GM18870 (cell line): ENCODE measurements around the gene OR4D9.
A peak's percentile ranks its signal among the peaks of the same experiment; 100 is the strongest.

ENCODE experiments used
- ATAC-seq: cut with Tn5 transposase; IDR thresholded peaks from one replicate; pipeline ENCODE4 v1.9.1; 2021; ENCODE audit warnings: moderate library complexity; ENCODE audit not compliant: unreplicated experiment

Gene OR4D9

DNA sequence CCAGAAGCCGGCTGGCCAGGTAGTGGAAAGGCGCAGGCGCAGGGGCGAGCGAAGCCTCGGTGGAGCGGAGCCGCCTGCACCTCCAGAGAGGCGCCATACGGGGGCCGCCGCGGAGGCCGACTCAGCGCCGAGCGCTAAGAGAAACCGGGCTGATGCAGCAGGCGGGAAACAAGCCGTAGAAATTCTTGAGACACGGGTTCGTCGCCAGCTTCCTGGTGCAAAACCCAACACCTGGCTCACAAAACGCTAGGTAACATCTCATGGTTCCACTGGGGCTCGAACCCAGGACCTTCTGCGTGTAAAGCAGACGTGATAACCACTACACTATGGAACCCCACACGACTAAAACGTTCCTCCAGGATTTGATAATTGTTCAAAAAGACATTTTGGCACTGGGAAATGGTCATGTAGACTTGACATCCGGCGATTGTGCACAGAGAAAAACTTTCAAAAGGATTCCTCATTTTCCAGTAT, 39.1 kb downstream of the OR4D9 start:
- peak; percentile 81 for ATAC-seq

DNA sequence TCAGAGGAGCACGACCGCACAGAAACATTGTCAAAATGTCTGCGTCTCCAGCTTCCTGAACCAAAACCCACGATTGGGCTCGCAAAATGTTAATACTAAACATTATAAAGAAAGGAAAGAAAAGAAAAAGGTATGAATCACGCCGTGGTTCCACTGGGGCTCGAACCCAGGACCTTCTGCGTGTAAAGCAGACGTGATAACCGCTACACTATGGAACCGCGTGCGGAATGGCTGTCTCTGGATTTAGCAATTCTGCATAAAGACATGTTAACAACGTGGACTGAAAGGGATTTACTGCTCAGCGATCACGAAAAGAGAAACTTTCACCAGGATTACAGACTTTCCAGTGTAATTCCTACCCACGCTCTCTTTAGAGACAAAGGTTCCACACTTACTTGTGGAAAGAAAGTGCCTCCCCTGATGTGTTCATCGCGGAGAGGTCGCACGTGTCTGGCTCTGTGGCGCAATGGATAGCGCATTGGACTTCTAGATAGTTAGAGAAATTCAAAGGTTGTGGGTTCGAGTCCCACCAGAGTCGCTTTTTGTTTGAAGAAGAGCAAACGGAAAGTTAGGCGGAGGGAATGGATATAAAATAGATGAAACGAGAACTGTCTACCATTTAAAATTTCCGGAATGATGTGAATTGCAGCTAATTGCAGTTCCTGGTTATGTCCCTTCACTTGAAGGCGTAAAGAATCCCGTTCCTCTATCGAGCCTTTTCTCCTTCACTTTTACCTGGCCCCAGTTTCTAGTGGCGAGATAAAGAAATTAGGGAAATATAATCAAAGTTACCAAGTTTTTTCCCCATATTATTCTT, 39.7 kb downstream of the OR4D9 start:
- ATAC-seq, result peak; percentile 44

DNA sequence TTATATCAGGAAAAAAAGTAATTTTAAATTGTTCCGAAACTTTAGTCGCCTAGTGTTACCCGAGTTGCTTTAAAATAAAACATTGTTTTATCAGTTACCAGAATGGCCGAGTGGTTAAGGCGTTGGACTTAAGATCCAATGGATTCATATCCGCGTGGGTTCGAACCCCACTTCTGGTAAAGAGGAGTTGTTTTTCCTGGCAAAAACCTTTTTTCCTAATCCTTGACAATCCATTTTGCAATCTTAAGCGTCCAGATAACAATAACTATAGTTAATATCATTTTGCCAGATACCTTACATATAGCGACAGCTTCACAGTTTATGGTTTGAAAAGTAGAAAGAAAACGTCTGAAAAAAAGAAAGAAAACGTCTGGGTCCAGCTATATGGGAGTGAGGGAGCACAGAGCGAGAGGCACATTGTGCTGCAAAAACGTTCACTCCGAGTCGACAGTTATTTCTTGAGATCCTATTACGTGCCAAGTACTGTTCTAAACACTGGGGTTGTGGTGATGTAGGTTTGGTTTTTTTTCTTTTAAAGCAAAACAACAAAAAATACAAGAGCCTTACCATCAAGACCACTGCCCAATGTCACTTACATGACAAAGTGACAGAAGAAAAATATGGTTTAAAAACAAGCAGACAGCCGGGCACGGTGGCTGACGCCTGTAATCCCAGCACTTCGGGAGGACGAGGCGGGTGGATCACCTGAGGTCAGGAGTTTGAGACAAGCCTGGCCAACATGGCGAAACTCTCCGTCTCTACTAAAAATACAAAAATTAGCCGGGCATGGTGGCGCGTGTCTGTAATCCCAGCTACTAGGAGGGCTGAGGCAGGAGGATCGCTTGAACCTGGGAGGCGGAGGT, 40.6 kb downstream of the OR4D9 start:
- no peak for ATAC-seq

DNA sequence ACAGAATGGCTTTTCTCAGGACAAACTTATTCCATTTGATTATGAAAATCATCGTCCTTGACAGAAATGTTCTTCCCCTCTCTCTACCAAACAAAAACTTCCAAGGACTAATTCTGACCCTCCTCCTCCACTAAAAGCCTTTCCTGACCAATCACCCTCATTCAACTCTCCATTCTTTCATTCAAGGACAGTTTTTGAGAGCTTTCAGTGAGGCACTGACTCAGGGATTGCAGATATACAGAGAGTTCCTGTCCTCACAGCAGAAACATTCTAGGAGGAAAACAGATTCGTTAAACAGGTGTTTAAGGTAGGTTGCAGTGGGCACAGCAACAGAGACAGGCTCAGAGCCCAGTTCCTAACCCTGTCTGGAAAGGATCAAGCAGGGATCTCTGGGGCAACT, 41.5 kb downstream of the OR4D9 start:
- ATAC-seq, result no peak

DNA sequence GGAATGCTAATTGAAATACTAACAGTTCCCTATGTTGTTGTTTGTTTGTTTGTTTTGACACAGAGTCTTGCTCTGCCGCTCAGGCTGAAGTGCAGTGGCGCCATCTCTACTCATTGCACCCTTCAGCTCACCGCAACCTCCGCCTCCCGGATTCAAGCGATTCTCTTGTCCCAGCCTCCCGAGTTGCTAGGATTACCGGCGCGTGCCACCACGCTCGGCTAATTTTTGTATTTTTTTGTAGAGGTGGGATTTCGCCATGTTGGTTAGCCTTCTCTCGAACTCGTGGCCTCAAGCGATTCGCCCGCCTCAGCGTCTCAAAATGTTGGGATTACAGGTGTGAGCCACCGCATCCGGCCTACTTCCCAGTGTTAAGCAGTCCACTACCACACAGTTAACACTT, 42.0 kb downstream of the OR4D9 start:
- ATAC-seq, result no peak

DNA sequence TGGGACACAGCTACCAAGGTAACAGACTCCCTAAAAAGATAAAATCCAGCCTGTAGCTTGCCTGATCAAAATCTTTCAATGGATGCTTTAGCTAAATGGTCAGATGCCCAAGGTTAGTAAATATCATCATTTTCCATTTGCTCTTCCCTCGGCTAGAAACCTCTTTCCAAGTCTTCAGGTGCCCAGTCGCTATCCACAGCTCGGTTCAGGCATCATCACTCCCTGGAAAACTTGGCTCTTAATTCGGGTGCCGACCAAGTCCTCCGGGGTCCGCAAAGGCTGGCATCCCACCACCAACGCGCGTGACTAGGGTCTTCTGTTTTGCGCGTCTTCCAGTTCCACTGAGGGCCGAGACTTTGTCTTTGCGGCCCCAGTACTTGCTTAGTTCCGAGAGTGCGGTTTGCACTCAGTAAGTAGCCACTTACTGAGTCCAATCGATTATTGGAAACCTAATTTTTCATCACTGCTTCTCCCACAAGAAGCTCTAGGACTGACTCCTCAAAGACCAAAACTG, 44.3 kb downstream of the OR4D9 start:
- no peak for ATAC-seq

DNA sequence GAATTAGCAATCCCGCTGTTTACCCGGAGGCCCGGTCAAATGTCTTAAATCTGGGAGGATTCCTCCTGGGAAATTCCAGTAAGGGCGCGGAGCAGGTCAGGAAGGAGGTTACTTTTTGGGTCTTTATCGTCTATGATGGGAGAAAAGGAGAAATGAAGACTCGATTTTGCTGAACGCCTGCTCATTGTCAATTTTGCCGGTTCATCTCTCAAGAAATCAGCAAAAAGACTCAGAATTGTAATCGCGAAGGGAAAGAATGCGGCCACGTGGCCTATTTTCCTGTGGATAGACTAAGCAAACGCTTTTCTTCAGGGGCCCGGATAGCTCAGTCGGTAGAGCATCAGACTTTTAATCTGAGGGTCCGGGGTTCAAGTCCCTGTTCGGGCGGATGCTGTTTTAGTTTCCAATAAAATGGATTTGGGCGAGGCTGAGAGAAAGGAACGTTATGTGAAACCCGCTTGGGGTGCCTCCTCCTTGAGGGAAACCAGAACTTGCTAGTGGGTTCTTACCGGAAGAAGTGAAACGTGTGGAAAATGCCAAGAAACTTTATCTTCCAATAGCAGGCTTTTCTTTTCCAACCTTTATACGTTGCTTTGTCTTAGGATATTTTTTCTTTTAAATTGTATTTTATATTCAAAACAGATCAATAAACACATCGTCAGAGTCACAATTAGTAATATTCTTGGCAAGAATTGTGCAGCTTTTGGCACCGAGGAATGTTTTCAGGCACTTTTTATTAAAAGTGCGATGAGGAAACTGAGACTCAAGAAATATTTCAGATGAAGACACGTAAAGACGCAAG, 45.0 kb downstream of the OR4D9 start:
- no peak for ATAC-seq

DNA sequence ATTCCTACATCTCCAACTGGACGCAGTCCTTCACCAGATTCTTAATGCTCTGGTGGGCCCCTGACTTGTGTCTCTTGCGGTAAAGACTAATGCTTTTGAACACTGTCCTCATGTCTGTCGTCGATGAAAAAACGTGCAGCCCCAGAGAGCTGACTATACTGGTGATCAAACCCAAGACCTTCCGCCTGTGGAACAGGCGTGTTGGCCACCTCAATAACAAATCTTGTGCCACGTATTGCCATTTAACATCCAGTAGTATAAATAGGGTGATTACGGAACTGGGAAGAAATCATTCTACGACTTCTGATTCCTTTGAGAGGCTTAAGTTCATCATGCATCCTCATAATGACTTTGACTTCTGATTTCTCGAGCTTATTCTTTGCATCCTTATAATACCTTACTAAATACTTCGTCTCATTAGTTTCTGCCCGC, 45.6 kb downstream of the OR4D9 start:
- ATAC-seq, result peak; percentile 6

DNA sequence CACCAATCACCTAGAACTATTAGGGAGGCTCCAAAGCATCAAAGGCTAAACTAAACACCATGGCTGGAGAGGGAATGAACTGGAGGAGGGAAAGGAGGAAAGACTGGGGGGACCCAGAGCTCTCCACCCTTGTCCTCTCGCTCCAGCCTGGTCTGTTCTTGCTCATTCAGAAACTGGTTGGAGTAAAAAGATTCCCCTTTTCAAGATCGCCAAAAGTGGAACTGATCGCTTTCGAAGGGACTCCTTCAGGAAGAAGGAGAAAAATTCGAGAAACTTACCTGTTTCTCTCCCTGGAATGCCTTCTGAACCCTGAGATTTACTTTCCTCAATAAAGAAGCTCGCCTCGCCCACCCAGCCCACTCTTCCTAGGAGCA, 46.9 kb downstream of the OR4D9 start:
- ATAC-seq, result no peak

DNA sequence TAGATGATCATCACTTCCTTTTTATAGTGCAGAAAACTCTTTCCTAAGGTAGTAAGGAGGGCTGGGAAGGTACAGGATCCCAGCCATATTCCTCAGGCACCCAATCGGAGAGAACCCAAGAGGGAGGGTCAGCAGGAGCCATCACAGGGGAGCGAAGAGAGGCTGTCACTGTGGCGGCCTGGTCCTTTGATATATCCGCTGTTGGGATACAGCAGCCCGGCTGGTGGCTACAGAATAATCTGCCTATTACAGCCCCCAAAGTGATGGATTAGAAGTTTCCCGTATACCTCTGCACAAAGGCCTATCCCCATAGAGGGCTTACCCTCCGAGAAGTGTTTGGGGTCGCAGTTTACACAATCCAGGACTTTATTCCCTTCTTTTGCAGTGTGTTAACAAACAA, 48.5 kb downstream of the OR4D9 start:
- ATAC-seq, result no peak

DNA sequence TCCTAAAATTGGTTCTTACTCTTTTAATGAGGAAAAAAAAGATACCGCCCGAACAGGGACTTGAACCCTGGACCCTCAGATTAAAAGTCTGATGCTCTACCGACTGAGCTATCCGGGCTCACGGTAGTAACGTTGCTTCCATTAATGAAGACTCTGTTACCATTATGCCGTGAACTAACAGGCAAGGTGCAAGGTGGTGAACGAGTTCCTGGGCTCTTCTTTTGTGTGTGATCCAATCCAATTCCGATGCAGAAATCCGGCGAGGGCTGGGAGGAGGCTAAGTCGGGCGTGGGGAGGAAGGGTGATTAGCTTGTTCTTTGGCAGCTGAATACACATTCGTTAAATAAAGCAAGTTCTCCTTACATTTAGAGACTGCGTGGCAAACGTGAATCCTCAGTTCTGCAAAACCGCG, 49.0 kb downstream of the OR4D9 start:
- ATAC-seq, result no peak

DNA sequence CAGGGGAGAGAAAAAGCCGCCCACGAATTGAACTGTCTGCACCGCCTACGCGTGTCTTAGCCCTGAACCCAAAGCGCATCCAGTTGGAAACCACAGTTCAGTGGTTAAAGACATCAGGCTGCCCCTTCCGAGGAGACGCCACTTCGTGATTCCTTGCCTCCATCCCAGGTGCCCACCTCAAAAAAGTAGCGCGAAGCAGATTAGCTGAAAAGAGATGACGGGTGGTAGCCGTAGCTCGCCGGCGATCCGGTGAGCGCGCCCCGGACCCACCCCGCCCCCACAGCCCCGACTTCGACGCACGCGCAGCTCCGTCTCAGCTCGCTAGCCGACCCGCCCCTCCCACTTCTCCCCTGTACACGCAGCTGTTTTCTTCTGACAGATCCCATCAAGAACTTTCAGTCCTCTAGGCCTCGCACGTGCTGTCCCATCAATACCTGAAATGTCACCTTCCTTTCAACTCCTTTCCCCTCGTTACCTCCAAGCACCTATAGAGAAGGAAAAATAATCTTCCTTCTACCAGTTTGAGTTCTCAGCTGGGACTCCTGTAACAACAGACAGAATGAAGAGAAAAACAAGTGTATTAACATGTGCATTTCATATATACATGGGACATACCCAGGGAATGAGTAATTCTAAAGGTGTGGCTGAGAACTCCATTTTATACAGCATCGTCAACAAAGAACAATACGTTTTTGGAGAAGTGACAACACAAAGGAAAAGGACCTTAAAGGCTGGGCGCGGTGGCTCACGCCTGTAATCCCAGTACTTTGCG, 49.5 kb downstream of the OR4D9 start:
- no peak for ATAC-seq

DNA sequence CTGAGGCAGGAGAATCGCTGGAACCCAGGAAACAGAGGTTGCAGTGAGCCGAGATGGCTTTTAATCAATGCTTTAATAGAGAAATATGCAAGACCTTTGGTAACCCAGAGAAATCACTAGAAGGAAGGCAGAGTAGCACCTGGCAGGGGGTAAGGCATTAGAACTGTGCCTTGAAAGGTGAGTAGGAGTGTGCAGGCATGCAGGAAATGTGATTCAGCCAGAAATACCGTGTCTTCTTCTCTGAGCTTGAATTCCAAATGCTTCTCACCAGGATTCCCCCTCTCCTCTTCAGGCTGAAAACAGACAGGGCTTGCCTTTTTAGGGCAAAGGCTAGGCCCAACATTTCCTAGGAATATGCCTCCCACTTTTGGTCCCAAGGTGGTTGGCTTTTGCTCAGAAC, 51.0 kb downstream of the OR4D9 start:
- no peak for ATAC-seq
